Spleen (tissue), 7 donors: Measurements from ENCODE around the gene CHST4.

Experiments
- CTCF ChIP-seq, 11 experiments: fragments of 200-600 bp in 7 of 11; fragments of 450-650 bp in 4 of 11; sonication (generic) in 4 of 11; IDR thresholded peaks in 8 of 11; conservative IDR thresholded peaks in 3 of 11; 1 replicate in 7 of 11; 2 replicates in 4 of 11; pipeline versions ENCODE4 v1.4.0 to v1.8.0; 2016 to 2021; ENCODE audit warnings: antibody characterized with exemption in 11 of 11, inconsistent platforms in 4 of 11, mild to moderate bottlenecking in 1 of 11
- POLR2A ChIP-seq, 3 donors: fragments of 450-650 bp; IDR thresholded peaks; one replicate each; pipeline ENCODE4 v1.5.1; 2017; ENCODE audit warnings: antibody characterized with exemption in 3 of 3, mild to moderate bottlenecking in 1 of 3
- POLR2AphosphoS5 ChIP-seq, 3 donors: sonication (generic); formaldehyde crosslinking; IDR thresholded peaks; one replicate each; pipeline ENCODE4 v1.5.1; 2017; ENCODE audit warnings: antibody characterized with exemption in 3 of 3
- donor health status: DM: no; HTN: no; CAD: no; lungs with moderate emphysema.
- donor health status: DM: no; HTN: no; CAD: no.
- donor health status: DM: no; HTN: no; CAD: no.

DNA sequence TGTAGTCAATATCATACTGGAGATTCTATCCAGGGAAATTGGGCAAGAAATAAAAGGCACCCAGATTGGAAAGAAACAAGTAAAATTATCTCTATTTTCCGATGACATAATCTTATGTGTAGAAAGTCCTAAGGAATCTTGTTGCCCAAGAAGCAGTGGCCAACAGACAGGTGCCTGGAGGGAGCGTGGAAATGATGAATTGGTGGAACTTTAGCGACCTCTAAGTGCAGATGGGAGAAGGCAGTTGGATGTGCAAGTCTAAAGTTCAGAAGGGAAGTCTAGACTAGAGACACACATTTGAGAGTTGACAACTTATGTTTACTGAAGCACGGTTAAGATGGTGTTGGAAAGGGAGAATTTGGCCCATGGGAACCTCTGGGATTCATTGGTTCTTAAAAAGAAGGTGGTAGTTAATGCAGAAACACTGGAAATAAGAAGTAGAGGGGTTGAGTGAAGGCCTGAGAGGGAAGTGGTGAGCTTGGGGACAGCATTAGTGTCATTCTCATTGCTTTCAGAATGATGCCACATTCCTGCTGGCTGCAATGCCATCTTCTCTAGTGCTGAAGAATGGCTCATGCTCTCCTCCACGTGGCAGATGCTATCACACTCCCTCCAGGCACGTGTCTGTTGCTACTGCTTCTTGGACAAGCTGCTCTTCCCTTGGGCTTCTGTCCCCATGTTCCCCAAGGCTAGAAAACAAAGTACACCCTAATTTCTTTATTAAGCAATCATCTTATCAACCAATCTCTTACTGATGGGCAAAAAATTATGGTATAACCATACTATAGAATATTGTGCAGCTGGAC lies 26.7 kb downstream of the CHST4 start:
- TF ChIP-seq CTCF (IDR thresholded peaks at IDR 0.05 in 8 of 11, conservative IDR thresholded peaks at IDR 0.05 in 3 of 11) (no peak), POLR2A (IDR thresholded peaks at IDR 0.05) (no peak), POLR2AphosphoS5 (IDR thresholded peaks at IDR 0.05) (no peak)
